Gastroesophageal sphincter (tissue), 4 donors: ENCODE results near the gene TRIM40. TPM values are rescaled to one million over a fixed set of nuclear protein-coding genes. Genes with fewer than 3 reads are reported as not detected.

Experiments
- ATAC-seq: fragments of 150-250 bp; one replicate; pipeline ENCODE4 v1.9.1; 2016; ENCODE audit warnings: mild to moderate bottlenecking, moderate library complexity
- H3K27ac ChIP-seq, 4 donors: fragments of 200-600 bp; sonication (generic) in 3 of 4; 1 replicate in 3 of 4; 2 replicates in 1 of 4; pipeline ENCODE4 v1.5.1; 2016 to 2019
- H3K27me3 ChIP-seq: fragments of 200-600 bp; sonication (generic); one replicate; pipeline ENCODE4 v1.5.1; 2019
- H3K36me3 ChIP-seq, 2 donors: fragments of 200-600 bp; sonication (generic); one replicate each; pipeline ENCODE4 v1.5.1; 2019; ENCODE audit warnings: control low read depth in 1 of 2
- H3K4me1 ChIP-seq, 3 donors: fragments of 200-600 bp; sonication (generic); 1 replicate in 2 of 3; 2 replicates in 1 of 3; pipeline ENCODE4 v1.5.1; 2016 to 2019; ENCODE audit warnings: control low read depth in 2 of 3
- H3K4me3 ChIP-seq, 2 donors: fragments of 200-600 bp; sonication (generic); one replicate each; pipeline ENCODE4 v1.5.1; 2019; ENCODE audit warnings: mild to moderate bottlenecking in 1 of 2, moderate library complexity in 1 of 2
- H3K9me3 ChIP-seq, 3 donors: fragments of 200-600 bp; sonication (generic); one replicate each; pipeline ENCODE4 v1.5.1; 2017 to 2019; ENCODE audit warnings: control low read depth in 2 of 3
- EP300 ChIP-seq: sonication (generic); formaldehyde crosslinking; IDR thresholded peaks from one replicate; pipeline ENCODE4 v1.6.1; 2017; ENCODE audit warnings: antibody characterized with exemption, mild to moderate bottlenecking
- POLR2A ChIP-seq, 2 donors: fragments of 450-650 bp; IDR thresholded peaks; one replicate each; pipeline ENCODE4 v1.6.1; 2017; ENCODE audit warnings: antibody characterized with exemption in 2 of 2, mild to moderate bottlenecking in 2 of 2, moderate library complexity in 1 of 2
- POLR2AphosphoS5 ChIP-seq: sonication (generic); formaldehyde crosslinking; IDR thresholded peaks from one replicate; pipeline ENCODE4 v1.6.1; 2017; ENCODE audit warnings: antibody characterized with exemption
- WGBS, 2 donors: methylation state at CpG; one replicate each; pipeline ENCODE4 v1.1.5; 2018; ENCODE audit warnings: low coverage in 1 of 2; 5-methylcytosine and 5-hydroxymethylcytosine counted together
- total RNA-seq, 4 donors: library from RNA; depleted of rRNA; stranded (reverse); fragments of >200 nt; gene quantifications; one replicate each; pipeline ENCODE4 v1.1.0, GENCODE V29; 2016
- TF ChIP-seq, protein P1 (sequence below), 4 experiments: fragments of 200-600 bp in 2 of 4; fragments of 450-650 bp in 2 of 4; sonication (generic) in 1 of 4; IDR thresholded peaks; one replicate each; pipeline ENCODE4 v1.5.1; 2017 to 2019; ENCODE audit warnings: antibody characterized with exemption in 4 of 4, mild to moderate bottlenecking in 2 of 4, moderate library complexity in 2 of 4

The TRIM40 gene
- total RNA-seq, 4 donors from 2014 or later = not detected

DNA sequence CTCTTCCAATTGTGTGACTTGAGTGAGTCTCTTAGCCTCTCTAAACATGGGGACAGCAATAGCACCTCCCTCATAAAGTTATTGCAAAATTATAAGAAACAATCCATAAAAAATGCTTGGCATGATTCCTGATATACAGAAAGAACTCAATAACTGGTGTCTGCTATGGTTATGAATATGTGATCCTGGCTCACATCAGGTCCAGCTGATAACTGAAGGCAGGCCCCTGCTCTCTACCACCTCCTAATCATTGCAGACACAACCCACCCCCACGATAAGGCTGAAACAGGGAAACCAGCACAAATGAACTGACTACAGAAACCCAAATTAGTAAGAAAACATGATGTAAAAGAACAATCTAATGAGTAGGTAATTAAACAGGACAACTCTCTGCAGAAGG is 32.8 kb downstream of the TRIM40 start:
- H3K27me3 ChIP-seq = peaks cover 80% of the 10 kb centered on the region
- TF ChIP-seq POLR2A (IDR thresholded peaks at IDR 0.05) = no peak
- TF ChIP-seq POLR2AphosphoS5 = no peak
- TF ChIP-seq, protein P1, sequence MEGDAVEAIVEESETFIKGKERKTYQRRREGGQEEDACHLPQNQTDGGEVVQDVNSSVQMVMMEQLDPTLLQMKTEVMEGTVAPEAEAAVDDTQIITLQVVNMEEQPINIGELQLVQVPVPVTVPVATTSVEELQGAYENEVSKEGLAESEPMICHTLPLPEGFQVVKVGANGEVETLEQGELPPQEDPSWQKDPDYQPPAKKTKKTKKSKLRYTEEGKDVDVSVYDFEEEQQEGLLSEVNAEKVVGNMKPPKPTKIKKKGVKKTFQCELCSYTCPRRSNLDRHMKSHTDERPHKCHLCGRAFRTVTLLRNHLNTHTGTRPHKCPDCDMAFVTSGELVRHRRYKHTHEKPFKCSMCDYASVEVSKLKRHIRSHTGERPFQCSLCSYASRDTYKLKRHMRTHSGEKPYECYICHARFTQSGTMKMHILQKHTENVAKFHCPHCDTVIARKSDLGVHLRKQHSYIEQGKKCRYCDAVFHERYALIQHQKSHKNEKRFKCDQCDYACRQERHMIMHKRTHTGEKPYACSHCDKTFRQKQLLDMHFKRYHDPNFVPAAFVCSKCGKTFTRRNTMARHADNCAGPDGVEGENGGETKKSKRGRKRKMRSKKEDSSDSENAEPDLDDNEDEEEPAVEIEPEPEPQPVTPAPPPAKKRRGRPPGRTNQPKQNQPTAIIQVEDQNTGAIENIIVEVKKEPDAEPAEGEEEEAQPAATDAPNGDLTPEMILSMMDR (IDR thresholded peaks at IDR 0.05) = no peak
- TF ChIP-seq EP300 = no peak
- no peaks in the 10 kb centered on the region for H3K9me3 ChIP-seq
- no peak overlapping the region for H3K27ac ChIP-seq
- no peak overlapping the region for H3K4me3 ChIP-seq
- peaks cover 0 to 9% (median 7%) of the 10 kb centered on the region in 3 donors for H3K4me1 ChIP-seq
- no peak for ATAC-seq
- no peaks in the 10 kb centered on the region for H3K36me3 ChIP-seq
- 33 to 67% methylated on average over 1 of the region's 1 CpG for WGBS, 2 donors

DNA sequence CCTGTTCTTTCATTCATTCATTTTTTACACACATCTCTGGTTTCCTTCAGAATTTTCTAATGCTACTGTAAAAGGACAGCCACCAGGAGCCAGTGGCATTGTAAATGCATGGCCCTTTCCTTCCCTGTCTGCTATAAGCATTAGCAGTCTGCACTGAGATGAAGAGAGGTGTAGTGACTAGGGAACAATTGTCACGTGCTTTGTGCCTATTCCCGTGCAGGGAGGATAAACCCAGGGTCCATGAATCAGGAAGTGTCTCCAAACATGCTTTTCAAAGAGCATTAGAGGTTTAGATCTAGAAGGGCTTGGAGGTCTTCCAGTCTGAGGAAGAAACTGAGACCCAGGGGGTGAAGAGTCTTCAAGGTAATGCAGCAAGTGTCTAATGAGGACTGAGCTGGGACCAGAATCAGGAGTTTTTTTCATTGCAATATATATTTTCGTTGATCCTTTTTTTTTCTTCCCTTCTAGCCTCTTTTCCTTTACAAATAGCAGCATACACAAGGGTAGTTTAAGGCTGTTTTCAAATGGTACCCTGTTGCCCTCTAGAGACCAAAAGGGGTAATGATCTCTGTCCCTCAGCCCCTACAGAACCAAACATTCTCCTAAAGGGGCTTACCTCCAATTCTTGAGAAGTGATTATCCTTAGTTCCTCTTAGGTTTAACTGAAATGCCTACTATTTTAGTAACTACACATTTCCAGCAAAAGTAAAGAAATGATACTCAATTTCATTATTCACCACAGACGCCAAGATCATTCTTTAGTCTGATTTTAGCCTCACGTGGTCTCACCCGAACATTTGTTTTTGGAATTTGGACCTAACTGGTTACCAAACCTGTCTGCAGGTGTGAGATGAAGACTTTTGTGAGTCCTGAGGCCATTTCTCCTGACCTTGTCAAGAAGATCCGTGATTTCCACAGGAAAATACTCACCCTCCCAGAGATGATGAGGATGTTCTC is 34.0 kb downstream of the TRIM40 start:
- H3K4me3 ChIP-seq = no peak overlapping the region
- peaks cover 79% of the 10 kb centered on the region for H3K27me3 ChIP-seq
- H3K4me1 ChIP-seq = peaks cover 0 to 9% (median 7%) of the 10 kb centered on the region in 3 donors
- H3K36me3 ChIP-seq = no peaks in the 10 kb centered on the region
- 15 to 38% methylated on average over 6 to 7 of the region's 7 CpGs for WGBS, 2 donors
- TF ChIP-seq EP300 = no peak
- no peak for TF ChIP-seq POLR2AphosphoS5
- TF ChIP-seq POLR2A (IDR thresholded peaks at IDR 0.05) = no peak
- TF ChIP-seq, protein P1 (IDR thresholded peaks at IDR 0.05) = peak; percentile 45 to 64 (median 53)
- no peak for ATAC-seq
- no peak overlapping the region for H3K27ac ChIP-seq
- H3K9me3 ChIP-seq = no peaks in the 10 kb centered on the region

DNA sequence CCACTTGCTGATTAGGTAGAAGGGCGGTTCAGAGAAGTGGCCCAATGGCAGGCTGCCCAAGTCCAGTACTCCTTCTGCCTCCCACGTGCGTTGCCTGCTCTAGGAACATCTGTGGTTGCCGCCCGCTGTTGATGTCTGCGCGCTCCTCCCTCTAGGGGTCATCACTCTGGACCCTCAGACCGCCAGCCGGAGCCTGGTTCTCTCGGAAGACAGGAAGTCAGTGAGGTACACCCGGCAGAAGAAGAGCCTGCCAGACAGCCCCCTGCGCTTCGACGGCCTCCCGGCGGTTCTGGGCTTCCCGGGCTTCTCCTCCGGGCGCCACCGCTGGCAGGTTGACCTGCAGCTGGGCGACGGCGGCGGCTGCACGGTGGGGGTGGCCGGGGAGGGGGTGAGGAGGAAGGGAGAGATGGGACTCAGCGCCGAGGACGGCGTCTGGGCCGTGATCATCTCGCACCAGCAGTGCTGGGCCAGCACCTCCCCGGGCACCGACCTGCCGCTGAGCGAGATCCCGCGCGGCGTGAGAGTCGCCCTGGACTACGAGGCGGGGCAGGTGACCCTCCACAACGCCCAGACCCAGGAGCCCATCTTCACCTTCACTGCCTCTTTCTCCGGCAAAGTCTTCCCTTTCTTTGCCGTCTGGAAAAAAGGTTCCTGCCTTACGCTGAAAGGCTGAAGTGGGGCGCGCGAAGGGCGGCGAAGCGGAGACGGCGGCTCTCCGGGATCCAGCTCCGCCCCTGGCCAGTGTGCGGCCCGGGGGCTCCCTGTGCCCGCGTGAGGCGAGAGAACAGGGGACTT is 35.9 kb downstream of the TRIM40 start:
- no peak for ATAC-seq
- TF ChIP-seq EP300 (no peak), POLR2A (IDR thresholded peaks at IDR 0.05) (no peak)
- TF ChIP-seq, protein P1 (IDR thresholded peaks at IDR 0.05) = no peak
- Histone ChIP-seq H3K9me3 (no peaks in the 10 kb centered on the region), H3K4me3 (peak overlapping the region in 1 of 2 donors; percentile 22), H3K27me3 (peaks cover 91% of the 10 kb centered on the region), H3K27ac (no peak overlapping the region), H3K36me3 (no peaks in the 10 kb centered on the region), H3K4me1 (peaks cover 0 to 9% (median 7%) of the 10 kb centered on the region in 3 donors)
- WGBS, 2 donors = 8 to 10% methylated on average over 10 to 18 of the region's 62 CpGs

DNA sequence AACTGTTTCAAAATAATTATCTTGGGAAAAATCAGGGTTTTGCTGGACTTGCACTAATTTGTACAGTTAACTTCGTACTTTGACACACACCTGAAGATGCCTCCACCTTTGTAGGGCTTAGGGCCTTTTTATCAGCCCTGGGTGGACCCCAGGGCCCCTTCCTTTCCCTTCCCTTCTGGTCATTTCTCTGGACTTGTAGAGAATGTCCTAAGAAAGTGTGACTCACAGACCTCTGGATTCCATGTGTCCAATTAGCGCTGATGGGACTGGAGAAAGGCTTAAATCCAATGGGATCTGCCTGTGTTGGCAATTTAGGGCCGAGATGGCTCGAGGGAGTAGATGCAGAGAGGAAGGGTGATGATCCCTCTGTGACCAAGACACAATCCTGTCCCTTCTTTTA is 36.7 kb downstream of the TRIM40 start:
- H3K4me1 ChIP-seq = peaks cover 0 to 9% (median 7%) of the 10 kb centered on the region in 3 donors
- no peak for ATAC-seq
- H3K36me3 ChIP-seq = no peaks in the 10 kb centered on the region
- H3K4me3 ChIP-seq = no peak overlapping the region
- H3K9me3 ChIP-seq = no peaks in the 10 kb centered on the region
- TF ChIP-seq POLR2AphosphoS5 = no peak
- no peak for TF ChIP-seq EP300
- TF ChIP-seq, protein P1 (IDR thresholded peaks at IDR 0.05) = no peak
- TF ChIP-seq POLR2A (IDR thresholded peaks at IDR 0.05) = no peak
- H3K27me3 ChIP-seq = peaks cover 89% of the 10 kb centered on the region
- WGBS, 2 donors = 93 to 100% methylated on average over 1 to 3 of the region's 4 CpGs
- H3K27ac ChIP-seq = no peak overlapping the region
